ENCODE results near the gene SF3A2.

The SF3A2 gene

GRCh38 chr19:2240881-2241760 is 4.5 kb downstream of the SF3A2 start:
- no peak for DNase-seq (ENCODE audit: low spot score)

GRCh38 chr19:2242092-2242537 is 5.5 kb downstream of the SF3A2 start:
- DNase-seq (ENCODE audit: low spot score): no peak

GRCh38 chr19:2242816-2243215 is 6.2 kb downstream of the SF3A2 start:
- no peak for DNase-seq (ENCODE audit: low spot score)

GRCh38 chr19:2243274-2244124 is 6.9 kb downstream of the SF3A2 start:
- DNase-seq (ENCODE audit: low spot score): no peak

GRCh38 chr19:2244125-2244411 is 7.4 kb downstream of the SF3A2 start:
- no peak for DNase-seq (ENCODE audit: low spot score)

GRCh38 chr19:2244486-2244885 is 7.9 kb downstream of the SF3A2 start:
- no peak for DNase-seq (ENCODE audit: low spot score)

- no peak for DNase-seq (ENCODE audit: low spot score)
Observed at GRCh38 chr19:2245273-2245672, 8.6 kb downstream of the SF3A2 start.

GRCh38 chr19:2246014-2246620 is 9.5 kb downstream of the SF3A2 start:
- no peak for DNase-seq (ENCODE audit: low spot score)

- no peak for DNase-seq (ENCODE audit: low spot score)
Observed at GRCh38 chr19:2246801-2247361, 10.3 kb downstream of the SF3A2 start.

- no peak for DNase-seq (ENCODE audit: low spot score)
Observed at GRCh38 chr19:2247433-2248101, 10.9 kb downstream of the SF3A2 start.

- DNase-seq (ENCODE audit: low spot score): no peak
Observed at GRCh38 chr19:2248136-2249009, 11.7 kb downstream of the SF3A2 start.

- no peak for DNase-seq (ENCODE audit: low spot score)
Observed at GRCh38 chr19:2249010-2249866, 12.6 kb downstream of the SF3A2 start, which contains the start of gene AMH. Gene AMH, plus strand, starts transcription at chr19:2249323. Its CDS starts 10 bp downstream, at chr19:2249333.

- DNase-seq (ENCODE audit: low spot score): no peak
Observed at GRCh38 chr19:2249880-2250765, 13.5 kb downstream of the SF3A2 start.

- DNase-seq (ENCODE audit: low spot score): no peak
Observed at GRCh38 chr19:2250766-2251105, 14.1 kb downstream of the SF3A2 start.

- no peak for DNase-seq (ENCODE audit: low spot score)
Observed at GRCh38 chr19:2251106-2252054, 14.8 kb downstream of the SF3A2 start.

GRCh38 chr19:2252055-2252796 is 15.6 kb downstream of the SF3A2 start:
- DNase-seq (ENCODE audit: low spot score): no peak

GRCh38 chr19:2252797-2253105 is 16.1 kb downstream of the SF3A2 start:
- DNase-seq (ENCODE audit: low spot score): no peak
